ENCODE data around the gene NCKAP5.

DNA sequence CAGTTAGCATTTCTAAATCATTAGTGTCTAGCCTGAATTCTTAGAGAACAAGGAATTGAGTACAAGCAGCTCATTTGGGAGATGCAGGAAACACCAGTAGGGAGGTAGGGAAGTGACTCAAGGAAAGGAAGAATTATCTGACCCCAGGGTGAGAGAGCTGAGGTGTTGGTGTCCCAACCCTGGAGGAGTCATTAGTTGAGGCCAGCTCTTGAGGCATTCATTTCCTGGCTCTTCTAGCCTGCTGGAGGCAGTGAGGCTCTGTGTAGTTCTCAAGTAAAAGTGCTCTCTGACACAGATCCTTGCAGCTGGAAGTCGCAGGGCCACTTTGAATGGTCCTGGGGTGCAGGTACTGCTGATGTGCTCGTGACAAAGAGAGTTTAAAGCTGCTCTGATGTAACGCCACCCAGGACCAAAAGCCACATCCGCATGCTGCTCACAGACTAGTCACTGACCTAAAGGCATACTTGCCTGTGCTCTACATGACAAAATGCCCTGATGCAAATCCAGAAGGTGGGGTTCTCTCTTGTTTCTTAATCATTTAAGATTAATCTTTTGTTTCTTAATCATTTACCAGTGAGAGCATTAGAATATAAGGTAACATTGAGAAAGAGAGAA is 598.8 kb downstream of the NCKAP5 start:
- TF ChIP-seq, protein P1, sequence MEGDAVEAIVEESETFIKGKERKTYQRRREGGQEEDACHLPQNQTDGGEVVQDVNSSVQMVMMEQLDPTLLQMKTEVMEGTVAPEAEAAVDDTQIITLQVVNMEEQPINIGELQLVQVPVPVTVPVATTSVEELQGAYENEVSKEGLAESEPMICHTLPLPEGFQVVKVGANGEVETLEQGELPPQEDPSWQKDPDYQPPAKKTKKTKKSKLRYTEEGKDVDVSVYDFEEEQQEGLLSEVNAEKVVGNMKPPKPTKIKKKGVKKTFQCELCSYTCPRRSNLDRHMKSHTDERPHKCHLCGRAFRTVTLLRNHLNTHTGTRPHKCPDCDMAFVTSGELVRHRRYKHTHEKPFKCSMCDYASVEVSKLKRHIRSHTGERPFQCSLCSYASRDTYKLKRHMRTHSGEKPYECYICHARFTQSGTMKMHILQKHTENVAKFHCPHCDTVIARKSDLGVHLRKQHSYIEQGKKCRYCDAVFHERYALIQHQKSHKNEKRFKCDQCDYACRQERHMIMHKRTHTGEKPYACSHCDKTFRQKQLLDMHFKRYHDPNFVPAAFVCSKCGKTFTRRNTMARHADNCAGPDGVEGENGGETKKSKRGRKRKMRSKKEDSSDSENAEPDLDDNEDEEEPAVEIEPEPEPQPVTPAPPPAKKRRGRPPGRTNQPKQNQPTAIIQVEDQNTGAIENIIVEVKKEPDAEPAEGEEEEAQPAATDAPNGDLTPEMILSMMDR (IDR thresholded peaks at IDR 0.05): no peak
- no peak for TF ChIP-seq EP300 (IDR thresholded peaks at IDR 0.05)
